HEK293 (cell line): ENCODE data around the gene BRD3.

ENCODE experiments used
- CTCF ChIA-PET: fragments of 350-600 bp; formaldehyde crosslinking; extraction: SDS; loops from one replicate; lab custom pipeline; 2021; ENCODE audit warnings: antibody characterized with exemption; lab: Yijun Ruan, JAX
- POLR2A ChIA-PET: fragments of 300-600 bp; formaldehyde crosslinking; extraction: SDS; loops from one replicate; lab custom pipeline; 2020; ENCODE audit warnings: antibody characterized with exemption, inconsistent platforms; lab: Yijun Ruan, JAX
- H3K27ac ChIP-seq: fragments of 200-500 bp; sonication (Bioruptor generic); 2 replicates; pipeline ENCODE4 v1.5.1; 2014; ENCODE audit warnings: low read depth, low read length, control low read depth, inconsistent platforms; ENCODE audit errors: extremely low read depth
- H3K36me3 ChIP-seq, 2 experiments: fragments of 200-500 bp in 1 of 2; sonication (Bioruptor generic) in 1 of 2; 1 replicate in 1 of 2; 2 replicates in 1 of 2; pipeline ENCODE4 v1.5.1; 2014 to 2017; ENCODE audit warnings: inconsistent platforms in 2 of 2, low read length in 2 of 2; ENCODE audit not compliant: control insufficient read depth in 2 of 2, insufficient read depth in 1 of 2
- H3K4me1 ChIP-seq: fragments of 200-500 bp; sonication (Bioruptor generic); 2 replicates; pipeline ENCODE4 v1.5.1; 2014; ENCODE audit warnings: mild to moderate bottlenecking, low read length, inconsistent platforms; ENCODE audit not compliant: control insufficient read depth, insufficient read depth
- H3K4me3 ChIP-seq: 2 replicates; pipeline ENCODE4 v1.5.1; 2011; ENCODE audit warnings: low read depth, mild to moderate bottlenecking, control low read depth, low read length, moderate library complexity
- H3K9me3 ChIP-seq: fragments of 200-500 bp; sonication (Bioruptor generic); 2 replicates; pipeline ENCODE4 v1.5.1; 2014; ENCODE audit warnings: low read depth, low read length, inconsistent platforms; ENCODE audit not compliant: control insufficient read depth, insufficient read depth
- KLF1 ChIP-seq: fragments of 450-650 bp; formaldehyde crosslinking; IDR thresholded peaks from 2 replicates; pipeline ENCODE4 v1.5.1; 2016; ENCODE audit warnings: missing biosample characterization, missing genetic modification characterization
- KLF16 ChIP-seq: fragments of 450-650 bp; formaldehyde crosslinking; IDR thresholded peaks from 2 replicates; pipeline ENCODE4 v1.5.1; 2017; ENCODE audit warnings: missing biosample characterization, missing genetic modification characterization
- MZF1 ChIP-seq: fragments of 450-650 bp; formaldehyde crosslinking; IDR thresholded peaks from 2 replicates; pipeline ENCODE4 v1.5.1; 2017; ENCODE audit warnings: missing biosample characterization, missing genetic modification characterization, borderline replicate concordance
- ZBTB1 ChIP-seq: fragments of 450-650 bp; formaldehyde crosslinking; IDR thresholded peaks from 2 replicates; pipeline ENCODE4 v1.5.1; 2016; ENCODE audit warnings: missing biosample characterization, missing genetic modification characterization
- ZBTB26 ChIP-seq: fragments of 450-650 bp; formaldehyde crosslinking; optimal IDR thresholded peaks from 2 replicates; pipeline ENCODE3; 2016; ENCODE audit warnings: missing biosample characterization, mild to moderate bottlenecking, missing genetic modification characterization
- ZBTB44 ChIP-seq: fragments of 450-650 bp; IDR thresholded peaks from 2 replicates; pipeline ENCODE4 v1.5.1; 2018; ENCODE audit warnings: missing biosample characterization, mild to moderate bottlenecking, missing genetic modification characterization
- ZFHX2 ChIP-seq: fragments of 450-650 bp; formaldehyde crosslinking; conservative IDR thresholded peaks from 2 replicates; pipeline ENCODE4 v1.5.1; 2016; ENCODE audit warnings: missing biosample characterization, missing genetic modification characterization
- ZFP37 ChIP-seq: fragments of 450-650 bp; formaldehyde crosslinking; IDR thresholded peaks from 2 replicates; pipeline ENCODE4 v1.5.1; 2016; ENCODE audit warnings: missing biosample characterization, missing genetic modification characterization
- ZFP69B ChIP-seq: fragments of 450-650 bp; formaldehyde crosslinking; IDR thresholded peaks from 2 replicates; pipeline ENCODE4 v1.5.1; 2016; ENCODE audit warnings: missing biosample characterization, missing genetic modification characterization
- ZNF146 ChIP-seq: fragments of 450-650 bp; formaldehyde crosslinking; IDR thresholded peaks from 2 replicates; pipeline ENCODE4 v1.5.1; 2016; ENCODE audit warnings: missing biosample characterization, missing genetic modification characterization
- ZNF157 ChIP-seq: fragments of 450-650 bp; formaldehyde crosslinking; IDR thresholded peaks from 2 replicates; pipeline ENCODE4 v1.5.1; 2016; ENCODE audit warnings: missing biosample characterization, missing genetic modification characterization
- ZNF280C ChIP-seq: fragments of 450-650 bp; formaldehyde crosslinking; IDR thresholded peaks from 2 replicates; pipeline ENCODE4 v1.5.1; 2016; ENCODE audit warnings: missing biosample characterization, missing genetic modification characterization
- ZNF335 ChIP-seq: fragments of 450-650 bp; formaldehyde crosslinking; conservative IDR thresholded peaks from 2 replicates; pipeline ENCODE4 v1.5.1; 2016; ENCODE audit warnings: missing biosample characterization, missing genetic modification characterization
- ZNF350 ChIP-seq: fragments of 450-650 bp; formaldehyde crosslinking; IDR thresholded peaks from 2 replicates; pipeline ENCODE4 v1.5.0; 2017; ENCODE audit warnings: missing biosample characterization, mild to moderate bottlenecking, missing genetic modification characterization
- ZNF391 ChIP-seq: fragments of 450-650 bp; formaldehyde crosslinking; IDR thresholded peaks from 2 replicates; pipeline ENCODE4 v1.5.1; 2016; ENCODE audit warnings: low read depth, missing biosample characterization, missing genetic modification characterization, borderline replicate concordance
- ZNF426 ChIP-seq: fragments of 450-650 bp; formaldehyde crosslinking; IDR thresholded peaks from 2 replicates; pipeline ENCODE4 v1.5.1; 2017; ENCODE audit warnings: missing biosample characterization, missing genetic modification characterization, mild to moderate bottlenecking, inconsistent platforms, moderate library complexity
- ZNF529 ChIP-seq: fragments of 450-650 bp; formaldehyde crosslinking; IDR thresholded peaks from 2 replicates; pipeline ENCODE4 v1.5.1; 2017; ENCODE audit warnings: missing genetic modification characterization, missing biosample characterization; ENCODE audit not compliant: insufficient replicate concordance
- ZNF530 ChIP-seq: fragments of 450-650 bp; formaldehyde crosslinking; IDR thresholded peaks from 2 replicates; pipeline ENCODE4 v1.5.1; 2016; ENCODE audit warnings: low read depth, missing biosample characterization, missing genetic modification characterization
- ZNF544 ChIP-seq: fragments of 450-650 bp; formaldehyde crosslinking; IDR thresholded peaks from 2 replicates; pipeline ENCODE4 v1.5.0; 2017; ENCODE audit warnings: missing biosample characterization, missing genetic modification characterization
- ZNF747 ChIP-seq: fragments of 450-650 bp; formaldehyde crosslinking; IDR thresholded peaks from 2 replicates; pipeline ENCODE4 v1.5.1; 2016; ENCODE audit warnings: missing biosample characterization, missing genetic modification characterization
- ZSCAN23 ChIP-seq: fragments of 450-650 bp; formaldehyde crosslinking; IDR thresholded peaks from 2 replicates; pipeline ENCODE4 v1.5.1; 2016; ENCODE audit warnings: missing biosample characterization, missing genetic modification characterization
- ZSCAN30 ChIP-seq: fragments of 450-650 bp; IDR thresholded peaks from 2 replicates; pipeline ENCODE4 v1.5.1; 2018; ENCODE audit warnings: missing biosample characterization, mild to moderate bottlenecking, missing genetic modification characterization, moderate library complexity
- TF ChIP-seq, protein P1 (sequence below): fragments of 450-650 bp; formaldehyde crosslinking; IDR thresholded peaks from 2 replicates; pipeline ENCODE4 v1.5.1; 2017; ENCODE audit warnings: missing biosample characterization, missing genetic modification characterization
- TF ChIP-seq, protein P2 (sequence below): fragments of 450-650 bp; formaldehyde crosslinking; IDR thresholded peaks from 2 replicates; pipeline ENCODE4 v1.5.1; 2016; ENCODE audit warnings: missing biosample characterization, missing genetic modification characterization
- TF ChIP-seq, protein P3 (sequence below): fragments of 450-650 bp; formaldehyde crosslinking; IDR thresholded peaks from 2 replicates; pipeline ENCODE4 v1.5.1; 2017; ENCODE audit warnings: missing biosample characterization, missing genetic modification characterization
- TF ChIP-seq, protein P4 (sequence below): fragments of 450-650 bp; formaldehyde crosslinking; IDR thresholded peaks from 2 replicates; pipeline ENCODE4 v1.5.1; 2017; ENCODE audit warnings: missing biosample characterization, missing genetic modification characterization

BRD3 gene

GRCh38 chr9:133991964-133992779, 75.7 kb downstream of the BRD3 start, which contains the start of gene VAV2:
TSS of gene VAV2 (minus strand) at chr9:133992324. CDS start at chr9:133992278, 46 bp downstream.
- POLR2A ChIA-PET: interaction anchor here (1.9 kb wide), 1 partner anchor 210 kb away, joined by 14 read pairs; no protein-coding TSS in a partner anchor
- TF ChIP-seq ZNF391 (0 out of 2 replicates have a peak, but pooled peaks have one; percentile 23), ZBTB1 (tag by site-specific recombination) (no peak), ZFP69B (tag by site-specific recombination) (no peak), ZNF530 (tag by site-specific recombination) (no peak), KLF16 (0 out of 2 replicates have a peak, but pooled peaks have one; percentile 41), ZBTB44 (no peak), ZNF747 (tag by site-specific recombination) (no peak), ZSCAN23 (tag by site-specific recombination) (no peak), ZFHX2 (peak; percentile 79), ZNF529 (tag by site-specific recombination) (no peak), ZNF544 (tag by site-specific recombination) (no peak), ZNF146 (tag by site-specific recombination) (no peak), ZNF335 (tag by site-specific recombination) (peak; percentile 68), ZNF157 (tag by site-specific recombination) (no peak), ZSCAN30 (tag by site-specific recombination) (no peak), ZNF426 (tag by site-specific recombination) (no peak), ZNF280C (tag by site-specific recombination) (no peak), ZNF350 (tag by site-specific recombination) (no peak), KLF1 (tag by site-specific recombination) (no peak), MZF1 (no peak), ZFP37 (no peak), ZBTB26 (tag by site-specific recombination) (peak; percentile 64)
- TF ChIP-seq, protein P1, sequence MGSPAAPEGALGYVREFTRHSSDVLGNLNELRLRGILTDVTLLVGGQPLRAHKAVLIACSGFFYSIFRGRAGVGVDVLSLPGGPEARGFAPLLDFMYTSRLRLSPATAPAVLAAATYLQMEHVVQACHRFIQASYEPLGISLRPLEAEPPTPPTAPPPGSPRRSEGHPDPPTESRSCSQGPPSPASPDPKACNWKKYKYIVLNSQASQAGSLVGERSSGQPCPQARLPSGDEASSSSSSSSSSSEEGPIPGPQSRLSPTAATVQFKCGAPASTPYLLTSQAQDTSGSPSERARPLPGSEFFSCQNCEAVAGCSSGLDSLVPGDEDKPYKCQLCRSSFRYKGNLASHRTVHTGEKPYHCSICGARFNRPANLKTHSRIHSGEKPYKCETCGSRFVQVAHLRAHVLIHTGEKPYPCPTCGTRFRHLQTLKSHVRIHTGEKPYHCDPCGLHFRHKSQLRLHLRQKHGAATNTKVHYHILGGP: no peak
- TF ChIP-seq, protein P2, sequence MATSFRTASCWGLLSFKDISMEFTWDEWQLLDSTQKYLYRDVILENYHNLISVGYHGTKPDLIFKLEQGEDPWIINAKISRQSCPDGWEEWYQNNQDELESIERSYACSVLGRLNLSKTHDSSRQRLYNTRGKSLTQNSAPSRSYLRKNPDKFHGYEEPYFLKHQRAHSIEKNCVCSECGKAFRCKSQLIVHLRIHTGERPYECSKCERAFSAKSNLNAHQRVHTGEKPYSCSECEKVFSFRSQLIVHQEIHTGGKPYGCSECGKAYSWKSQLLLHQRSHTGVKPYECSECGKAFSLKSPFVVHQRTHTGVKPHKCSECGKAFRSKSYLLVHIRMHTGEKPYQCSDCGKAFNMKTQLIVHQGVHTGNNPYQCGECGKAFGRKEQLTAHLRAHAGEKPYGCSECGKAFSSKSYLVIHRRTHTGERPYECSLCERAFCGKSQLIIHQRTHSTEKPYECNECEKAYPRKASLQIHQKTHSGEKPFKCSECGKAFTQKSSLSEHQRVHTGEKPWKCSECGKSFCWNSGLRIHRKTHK (tag by site-specific recombination): no peak
- TF ChIP-seq, protein P3, sequence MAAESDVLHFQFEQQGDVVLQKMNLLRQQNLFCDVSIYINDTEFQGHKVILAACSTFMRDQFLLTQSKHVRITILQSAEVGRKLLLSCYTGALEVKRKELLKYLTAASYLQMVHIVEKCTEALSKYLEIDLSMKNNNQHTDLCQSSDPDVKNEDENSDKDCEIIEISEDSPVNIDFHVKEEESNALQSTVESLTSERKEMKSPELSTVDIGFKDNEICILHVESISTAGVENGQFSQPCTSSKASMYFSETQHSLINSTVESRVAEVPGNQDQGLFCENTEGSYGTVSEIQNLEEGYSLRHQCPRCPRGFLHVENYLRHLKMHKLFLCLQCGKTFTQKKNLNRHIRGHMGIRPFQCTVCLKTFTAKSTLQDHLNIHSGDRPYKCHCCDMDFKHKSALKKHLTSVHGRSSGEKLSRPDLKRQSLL (tag by site-specific recombination): peak; percentile 84
- TF ChIP-seq, protein P4, sequence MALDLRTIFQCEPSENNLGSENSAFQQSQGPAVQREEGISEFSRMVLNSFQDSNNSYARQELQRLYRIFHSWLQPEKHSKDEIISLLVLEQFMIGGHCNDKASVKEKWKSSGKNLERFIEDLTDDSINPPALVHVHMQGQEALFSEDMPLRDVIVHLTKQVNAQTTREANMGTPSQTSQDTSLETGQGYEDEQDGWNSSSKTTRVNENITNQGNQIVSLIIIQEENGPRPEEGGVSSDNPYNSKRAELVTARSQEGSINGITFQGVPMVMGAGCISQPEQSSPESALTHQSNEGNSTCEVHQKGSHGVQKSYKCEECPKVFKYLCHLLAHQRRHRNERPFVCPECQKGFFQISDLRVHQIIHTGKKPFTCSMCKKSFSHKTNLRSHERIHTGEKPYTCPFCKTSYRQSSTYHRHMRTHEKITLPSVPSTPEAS (tag by site-specific recombination): no peak

More at GRCh38 chr9:133991964-133992779, 75.7 kb downstream of the BRD3 start, which contains the start of gene VAV2:
- peak within 1 kb of the TSS; percentile 74 for H3K4me3 ChIP-seq
- CTCF ChIA-PET: interaction anchor here (0.6 to 5.4 kb wide), 3 partner anchors 199 to 818 kb away, joined by 3 to 200 read pairs (median 136); no protein-coding TSS in a partner anchor
- no peaks in the 10 kb centered on the region for H3K9me3 ChIP-seq
- peaks cover 8% of the 10 kb centered on the region; the same call in 1 of the 2 replicates for H3K4me1 ChIP-seq
- peak within 1 kb of the TSS; percentile 71; the same call in 1 of the 2 replicates for H3K27ac ChIP-seq
- no peaks in the 10 kb centered on the region for H3K36me3 ChIP-seq
